GM18511 (cell line): Measurements from ENCODE around the gene SOAT1.
"Not testable (repeated sequence)": the region's sequence is repeated elsewhere in the genome, so short reads cannot be mapped to it uniquely, and the experiment has no call there.

Experiments
- ATAC-seq: cut with Tn5 transposase; IDR thresholded peaks from one replicate; pipeline ENCODE4 v1.9.1; 2021; ENCODE audit warnings: mild to moderate bottlenecking, moderate library complexity; ENCODE audit not compliant: unreplicated experiment

The SOAT1 gene

DNA sequence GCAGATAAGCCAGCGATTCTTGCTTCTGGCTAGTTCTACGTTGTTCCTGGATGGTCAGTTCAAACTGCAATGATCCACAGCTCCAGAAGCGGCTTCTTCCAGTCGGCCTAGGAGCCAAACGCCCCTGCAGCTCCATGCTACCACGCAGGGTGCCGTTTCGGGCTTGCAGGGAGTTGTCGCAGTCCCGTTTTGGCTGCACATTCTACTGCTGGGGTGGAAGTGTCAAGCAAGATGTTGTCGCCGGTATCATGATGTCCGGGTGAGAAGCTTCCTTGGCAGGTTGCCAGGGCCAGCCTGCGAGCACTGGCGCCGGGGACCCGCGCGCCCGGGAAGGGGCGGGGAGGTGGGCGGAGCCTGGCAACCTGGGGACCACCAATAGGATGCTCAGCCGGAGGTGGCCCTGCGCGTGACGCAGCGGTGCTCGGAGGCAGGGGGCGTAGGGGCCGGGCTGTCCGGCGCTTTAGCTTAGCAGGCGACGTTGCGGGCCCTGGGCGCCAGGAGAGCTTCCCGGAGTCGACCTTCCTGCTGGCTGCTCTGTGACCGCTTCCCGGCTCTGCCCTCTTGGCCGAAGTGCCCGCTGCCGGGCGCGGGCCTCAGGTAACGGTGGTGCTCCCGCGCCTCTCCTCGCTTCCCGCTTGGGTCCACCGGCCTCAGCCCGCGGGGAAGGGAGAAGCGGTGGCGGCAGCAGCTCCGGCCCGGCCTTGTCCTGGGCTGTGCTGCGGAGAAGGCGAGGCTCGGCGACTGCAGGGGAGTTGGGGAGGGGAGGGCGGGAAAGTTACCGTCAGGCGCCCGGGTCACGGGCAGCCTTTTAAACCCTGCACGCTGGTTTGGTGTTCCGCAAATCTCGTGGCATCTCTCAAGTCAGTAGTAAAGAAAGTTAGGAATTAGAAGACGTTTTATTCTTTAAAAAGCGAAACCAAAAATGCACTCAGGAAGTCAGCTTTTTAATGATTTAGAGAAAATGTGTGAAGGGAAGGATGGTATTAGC, at the start of gene SOAT1:
TSS of gene SOAT1 (plus strand) at position 458 of the 988 bp plus-strand sequence. CDS start 8,888 bp downstream, outside the sequence.
- ATAC-seq: peak; percentile 95

DNA sequence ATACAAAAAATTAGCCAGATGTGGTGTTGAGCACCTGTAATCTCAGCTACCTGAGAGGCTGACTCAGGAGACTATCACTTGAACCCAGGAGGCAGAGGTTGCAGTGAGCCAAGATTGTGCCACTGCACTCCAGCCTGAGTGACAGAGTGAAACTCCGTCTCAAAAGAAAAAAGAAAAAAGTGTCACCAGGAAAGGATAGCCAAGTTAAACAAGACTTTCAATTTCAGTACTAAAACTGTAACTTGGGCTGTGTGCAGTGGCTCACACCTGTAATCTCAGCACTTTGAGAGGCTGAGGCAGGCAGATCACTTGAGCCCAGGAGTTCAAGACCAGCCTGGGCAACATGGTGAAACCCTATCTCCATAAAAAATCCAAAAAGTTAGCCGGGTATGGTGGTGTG, 48.2 kb upstream of the SOAT1 start:
- ATAC-seq: peak; percentile 56

DNA sequence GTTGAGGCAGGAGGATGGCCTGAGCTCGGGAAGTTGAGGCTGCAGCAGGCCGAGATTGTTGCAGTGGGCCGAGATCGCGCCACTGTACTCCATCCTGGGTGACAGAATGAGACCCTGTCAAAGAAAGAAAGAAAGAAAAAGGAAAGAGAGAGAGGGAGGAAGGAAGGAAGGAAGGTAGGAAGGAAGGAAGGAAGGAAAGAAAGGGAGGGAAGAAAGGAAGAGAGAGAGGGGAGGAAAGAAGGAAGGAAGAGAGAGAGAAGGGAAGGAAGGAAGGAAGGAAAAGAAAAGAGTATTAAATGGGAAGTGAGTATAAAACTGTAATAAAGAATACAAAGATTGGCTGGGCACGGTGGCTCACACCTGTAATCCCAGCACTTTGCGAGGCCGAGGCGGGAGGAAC, 45.7 kb upstream of the SOAT1 start:
- ATAC-seq: no peak

DNA sequence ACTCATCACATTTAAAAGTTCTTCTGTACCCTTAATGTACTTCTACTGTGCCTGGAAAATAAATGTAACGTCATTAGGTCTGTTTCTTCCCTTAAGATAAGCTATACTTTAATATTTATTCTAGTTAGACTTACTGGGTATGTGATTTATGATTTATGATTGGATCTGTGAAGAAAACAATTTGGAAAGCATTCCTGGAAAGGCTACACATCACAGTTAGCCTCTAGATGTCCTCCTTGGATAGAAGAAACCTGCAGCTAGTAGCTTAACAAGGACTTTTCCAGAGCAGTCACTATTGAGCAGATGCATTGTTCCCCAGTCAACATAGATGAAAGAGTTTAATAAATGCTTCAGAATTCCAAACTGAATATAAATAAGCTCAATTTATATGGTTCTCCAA, 41.9 kb upstream of the SOAT1 start:
- no peak for ATAC-seq

DNA sequence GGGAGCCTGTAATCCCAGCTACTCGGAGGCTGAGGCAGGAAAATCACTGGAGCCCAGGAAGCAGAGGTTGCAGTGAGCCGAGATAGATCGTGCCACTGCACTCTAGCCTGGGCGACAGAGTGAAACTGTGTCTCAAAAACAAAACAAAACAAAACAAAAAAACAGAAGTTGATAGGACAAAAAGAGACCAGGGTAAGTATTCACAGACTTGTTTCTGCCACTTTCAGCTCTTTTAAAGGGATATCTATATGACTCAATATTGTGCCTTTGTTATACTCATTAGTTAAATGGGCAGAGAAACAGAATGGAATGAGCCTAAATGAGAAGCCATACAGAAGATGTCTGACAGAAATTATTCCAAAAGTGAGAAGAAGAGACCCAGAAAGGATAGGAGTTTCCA, 41.0 kb upstream of the SOAT1 start:
- no peak for ATAC-seq

DNA sequence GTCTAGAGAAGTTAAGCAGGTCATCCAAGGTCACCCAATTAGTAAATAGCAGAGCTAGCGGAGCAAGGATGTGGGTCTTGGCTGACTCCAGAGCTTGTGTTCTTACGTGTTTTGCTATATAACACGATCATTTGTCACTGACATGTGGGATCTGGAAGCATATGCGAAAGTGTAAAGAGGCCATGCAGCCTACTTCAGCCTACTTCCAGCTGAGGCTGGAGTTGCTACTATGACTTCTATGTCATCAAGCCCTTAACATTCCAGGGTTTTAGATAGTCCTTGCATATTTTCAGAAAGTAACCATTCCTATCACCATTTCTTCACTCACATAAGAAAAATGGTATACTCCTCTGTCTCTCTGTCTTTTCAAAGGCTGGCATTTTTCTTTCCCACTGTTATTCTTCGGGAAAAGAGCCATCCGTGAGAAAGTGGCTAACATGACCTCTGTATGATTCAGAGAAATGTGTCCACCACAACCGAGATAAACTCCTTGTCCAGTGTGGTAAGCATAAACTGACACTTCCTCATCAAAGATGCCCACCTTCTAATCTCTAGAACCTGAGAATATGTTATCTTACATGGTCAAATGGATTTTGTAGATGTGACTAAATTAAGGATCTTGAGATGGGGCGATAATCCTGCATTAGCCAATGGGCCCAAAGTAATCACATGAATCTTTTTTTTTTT, 40.2 kb upstream of the SOAT1 start:
- ATAC-seq: no peak

DNA sequence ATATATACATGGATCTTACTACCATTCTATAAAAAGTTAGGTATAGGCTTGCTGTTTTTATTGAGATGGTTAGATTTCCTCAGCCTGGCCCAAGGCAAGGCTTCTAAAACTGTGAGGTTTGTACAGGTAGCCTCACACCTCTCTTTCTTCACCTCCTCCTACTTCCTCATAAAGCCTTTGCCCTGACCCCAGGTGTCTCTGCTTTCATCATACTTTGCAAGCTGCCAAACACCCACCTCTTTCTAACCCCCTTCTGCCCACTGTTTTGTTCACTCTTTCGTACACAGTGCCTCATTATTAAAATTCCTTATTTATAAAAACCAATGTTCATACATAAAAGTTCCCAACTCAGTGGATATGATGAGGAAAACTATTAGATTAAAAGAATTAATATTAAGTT, 31.4 kb upstream of the SOAT1 start:
- ATAC-seq: no peak

DNA sequence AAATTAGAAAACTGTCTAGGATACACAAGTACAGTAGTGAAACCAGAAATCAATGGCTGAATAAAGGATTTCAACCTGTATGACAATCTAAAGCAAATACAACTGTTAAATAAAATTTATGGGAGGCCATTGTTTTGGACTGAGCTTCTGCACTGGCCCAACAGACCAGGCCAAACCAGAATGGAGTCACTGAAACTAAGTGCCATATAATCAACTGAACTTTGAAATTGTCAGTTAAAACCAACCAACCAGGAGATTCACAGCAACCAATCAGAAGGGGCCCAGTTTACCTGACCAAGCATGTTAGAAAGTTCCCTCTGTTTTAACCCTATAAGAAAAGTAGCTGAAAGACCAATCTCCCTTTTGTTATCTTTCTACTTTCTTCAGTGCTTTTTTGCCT, 30.5 kb upstream of the SOAT1 start:
- ATAC-seq: no peak

DNA sequence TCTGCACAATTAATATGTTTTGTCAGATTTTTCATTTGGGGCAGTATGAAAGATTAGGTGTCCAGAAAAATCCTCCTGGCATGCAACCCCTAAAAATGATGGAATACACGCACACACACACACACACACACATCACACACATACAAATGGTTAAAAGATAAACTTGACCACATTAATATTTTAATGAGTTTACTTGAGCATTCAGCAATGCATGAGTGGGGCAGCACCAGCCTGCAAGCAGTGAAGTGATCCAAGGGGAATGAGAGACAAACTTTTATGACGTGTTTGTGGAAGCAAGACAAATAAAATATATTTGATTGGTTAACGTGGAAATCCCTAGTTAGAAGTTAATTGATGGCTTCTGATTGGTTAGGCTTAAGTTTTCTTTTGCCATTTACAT, 29.1 kb upstream of the SOAT1 start:
- no peak for ATAC-seq

DNA sequence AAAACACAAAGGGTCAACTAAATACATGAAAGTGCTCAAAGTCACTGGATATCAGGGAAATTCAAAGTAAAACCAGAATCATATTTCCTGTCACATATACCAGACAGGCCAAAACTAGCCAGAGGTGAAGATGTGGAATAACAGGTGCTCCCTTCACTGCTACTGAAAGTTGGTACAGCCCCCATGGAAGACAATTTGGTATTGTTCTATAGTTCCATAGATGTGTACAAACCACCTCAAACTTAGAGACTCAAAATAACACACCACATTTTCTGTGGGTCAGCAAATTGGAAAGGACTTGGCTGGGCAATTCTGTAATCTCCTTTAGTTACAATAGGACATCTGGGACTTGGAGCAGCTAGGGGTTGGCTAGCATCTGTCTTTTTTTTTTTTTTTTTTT, 24.5 kb upstream of the SOAT1 start:
- no peak for ATAC-seq

DNA sequence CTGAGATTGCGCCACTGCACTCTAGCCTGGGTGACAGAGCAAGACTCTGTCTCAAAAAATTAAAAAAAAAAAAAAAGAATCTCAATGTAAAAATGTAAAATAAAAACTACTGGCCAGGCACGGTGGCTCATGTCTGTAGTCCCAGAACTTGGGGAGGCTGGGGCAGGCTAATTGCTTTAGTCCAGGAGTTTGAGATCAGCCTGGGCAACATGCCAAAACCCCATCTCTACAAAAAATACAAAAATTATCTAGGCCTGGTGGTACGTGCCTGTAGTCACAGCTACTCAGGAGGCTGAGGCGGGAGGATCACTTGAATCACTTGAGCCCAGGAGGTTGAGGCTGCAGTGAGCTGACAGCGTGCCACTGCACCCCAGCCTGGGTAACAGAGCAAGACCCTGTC, 19.2 kb upstream of the SOAT1 start:
- not testable (repeated sequence) for ATAC-seq

DNA sequence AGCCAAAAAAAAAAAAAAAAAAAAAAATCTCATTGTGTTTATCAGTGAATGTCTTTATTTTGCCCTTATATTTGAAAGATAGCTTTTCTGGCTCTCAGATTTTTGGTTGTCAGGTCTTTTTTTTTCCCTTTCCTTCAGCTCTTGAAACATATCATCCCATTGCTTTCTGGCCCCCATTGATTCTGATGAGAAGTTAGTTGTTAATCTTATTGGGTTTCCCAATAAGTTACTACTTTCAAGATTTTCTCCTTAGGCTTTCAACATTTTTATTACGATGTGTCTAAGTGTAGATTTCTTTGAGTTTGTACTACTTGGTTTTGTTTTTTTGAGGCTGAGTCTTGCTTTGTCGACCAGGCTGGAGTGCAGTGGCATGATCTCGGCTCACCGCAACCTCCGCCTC, 14.7 kb upstream of the SOAT1 start:
- no peak for ATAC-seq

DNA sequence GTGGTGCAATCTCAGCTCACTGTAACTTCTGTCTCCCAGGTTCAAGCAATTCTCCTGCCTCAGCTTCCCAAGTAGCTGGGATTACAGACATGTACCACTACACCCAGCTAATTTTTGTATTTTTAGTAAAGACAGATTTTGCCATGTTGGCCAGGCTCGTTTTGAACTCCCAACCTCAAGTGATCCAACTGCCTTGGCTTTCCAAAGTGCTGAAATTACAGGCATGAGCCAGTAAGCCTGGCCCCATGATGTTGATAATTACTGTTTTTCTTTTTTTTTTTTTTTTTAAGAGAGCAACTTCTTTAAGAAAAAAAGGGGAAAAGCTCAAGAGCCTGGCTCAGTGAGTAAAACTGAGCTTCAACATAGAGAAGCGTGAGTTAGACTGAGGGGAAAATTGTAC, 9.6 kb upstream of the SOAT1 start:
- no peak for ATAC-seq

DNA sequence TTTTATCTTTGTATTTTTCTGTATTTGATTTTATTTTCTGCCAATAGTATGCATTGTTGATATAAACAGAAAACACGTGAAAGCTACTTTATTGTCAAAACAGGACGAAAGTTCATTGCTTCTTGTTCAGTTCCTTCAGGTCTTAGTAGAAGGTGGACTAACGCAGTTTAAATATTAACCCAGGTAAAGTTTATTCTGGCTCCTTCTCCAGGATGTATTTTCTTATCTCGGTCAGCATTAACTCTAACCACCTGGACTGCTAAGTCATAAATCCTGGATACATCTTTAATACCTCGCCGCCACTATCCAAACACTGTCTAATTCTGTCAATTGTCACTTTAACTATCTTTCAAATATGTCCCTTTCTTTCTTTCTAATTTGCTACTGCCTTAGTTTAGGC, 5.7 kb upstream of the SOAT1 start:
- no peak for ATAC-seq

DNA sequence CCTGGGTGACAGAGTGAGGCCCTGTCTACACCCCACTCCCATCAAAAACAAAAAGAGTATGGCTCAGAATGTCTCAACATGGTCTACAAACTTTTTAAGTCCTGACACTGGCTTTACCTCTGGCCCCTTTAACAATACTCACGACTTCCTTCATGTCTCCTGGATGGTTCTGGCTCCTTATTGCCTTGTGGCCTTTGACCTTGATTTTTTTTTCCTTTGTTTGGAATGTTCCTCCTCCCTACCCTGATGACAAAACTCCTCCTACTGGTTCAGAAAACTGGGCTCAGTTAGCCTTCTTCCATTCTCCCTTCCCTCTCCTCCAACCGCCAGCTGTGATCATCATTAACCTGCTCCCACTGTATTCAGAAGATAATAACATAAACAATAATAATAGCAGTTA, 4.6 kb upstream of the SOAT1 start:
- no peak for ATAC-seq

DNA sequence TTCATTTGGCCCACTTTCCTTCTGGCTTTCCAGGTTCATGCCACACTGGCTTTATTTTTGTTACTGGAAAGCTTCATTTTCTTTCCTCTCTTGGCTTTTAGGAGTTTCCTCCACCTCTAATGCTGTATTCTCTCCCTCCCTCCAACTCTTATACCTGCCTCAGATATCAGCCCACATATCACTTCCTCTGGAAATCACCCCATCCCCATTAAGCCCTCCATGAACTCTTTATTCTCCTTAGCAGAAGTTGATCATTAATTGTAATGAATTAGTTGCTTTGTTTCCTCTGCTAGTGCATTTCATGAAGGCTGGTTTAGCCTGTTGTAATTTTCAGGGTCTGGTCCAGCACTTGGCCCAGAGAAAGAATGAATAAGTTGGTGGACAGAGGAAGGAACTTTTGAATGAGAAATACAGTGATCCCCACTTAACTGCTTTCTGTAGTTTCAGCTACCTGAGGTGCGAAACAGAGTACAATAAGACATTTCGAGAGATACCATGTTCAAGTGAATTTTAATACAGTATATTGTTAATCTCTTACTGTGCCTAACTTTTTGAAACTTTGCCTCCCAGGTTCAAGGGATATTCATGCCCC, 1.7 kb downstream of the SOAT1 start:
- ATAC-seq: no peak

DNA sequence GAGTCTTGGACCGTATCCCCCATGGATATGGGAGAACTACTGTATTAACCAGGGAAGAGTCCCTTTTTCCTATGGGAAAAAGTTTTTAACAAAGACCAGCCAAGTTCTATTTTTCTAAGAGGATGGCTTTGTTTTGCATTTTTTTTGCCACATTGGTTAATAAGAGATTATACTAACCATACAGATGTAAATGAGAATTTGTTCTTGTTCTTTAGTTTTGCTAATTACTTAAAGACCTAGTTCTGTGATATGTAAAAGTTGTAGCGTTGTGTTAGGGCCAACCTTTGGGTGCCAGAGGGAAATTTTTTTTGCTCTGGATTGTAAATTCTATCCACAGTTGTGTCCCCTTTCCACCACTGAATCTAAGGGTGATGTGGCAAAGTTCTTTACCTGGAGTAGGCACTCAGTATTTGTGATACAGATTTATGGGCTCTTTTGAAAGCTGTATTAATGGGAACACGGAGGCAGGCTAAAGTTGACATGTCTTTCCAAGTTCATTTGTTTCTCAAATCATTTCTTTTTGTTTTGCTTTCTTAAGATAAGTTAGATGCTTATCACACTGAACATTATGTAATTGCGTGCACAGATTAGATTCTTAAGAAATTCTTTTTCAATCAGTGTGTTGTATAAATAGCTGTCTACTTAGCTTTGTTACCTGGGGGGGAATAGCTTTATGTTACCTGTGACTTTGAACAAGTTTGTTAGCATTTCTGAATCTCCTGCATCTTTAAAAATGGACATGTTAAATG, 2.9 kb downstream of the SOAT1 start:
- ATAC-seq: no peak

DNA sequence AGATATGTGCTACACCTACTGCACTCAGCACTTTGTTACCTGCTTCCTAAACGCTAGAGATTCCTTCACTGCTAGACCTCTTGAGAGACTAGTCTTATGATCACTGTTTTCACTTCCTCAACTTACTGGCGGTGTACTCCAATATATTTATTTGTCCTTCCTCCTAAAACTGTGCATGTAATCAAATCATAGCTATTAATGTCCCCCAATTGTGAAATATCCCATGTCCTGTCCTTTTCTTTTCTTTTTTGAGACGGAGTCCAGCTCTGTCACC, 3.4 kb downstream of the SOAT1 start:
- no peak for ATAC-seq

DNA sequence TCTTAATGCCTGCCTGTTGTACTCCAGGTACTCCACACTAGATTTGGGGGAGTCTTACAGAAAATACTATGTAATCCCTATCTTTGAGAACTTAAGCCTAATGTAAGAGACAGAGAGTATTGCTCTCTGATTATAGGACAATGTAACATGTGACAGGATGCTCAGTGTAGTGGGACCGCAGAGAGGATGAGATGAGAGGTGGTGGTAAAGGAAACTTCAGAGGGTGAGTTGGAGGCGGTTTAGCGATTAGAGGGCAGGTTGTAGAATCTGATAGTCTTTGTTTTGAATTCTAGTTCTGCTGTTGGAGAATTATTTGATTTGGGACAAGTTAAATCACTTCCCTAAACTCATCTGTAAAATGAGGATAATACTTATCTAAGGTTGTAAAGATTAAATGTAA, 5.4 kb downstream of the SOAT1 start:
- peak; percentile 74 for ATAC-seq

DNA sequence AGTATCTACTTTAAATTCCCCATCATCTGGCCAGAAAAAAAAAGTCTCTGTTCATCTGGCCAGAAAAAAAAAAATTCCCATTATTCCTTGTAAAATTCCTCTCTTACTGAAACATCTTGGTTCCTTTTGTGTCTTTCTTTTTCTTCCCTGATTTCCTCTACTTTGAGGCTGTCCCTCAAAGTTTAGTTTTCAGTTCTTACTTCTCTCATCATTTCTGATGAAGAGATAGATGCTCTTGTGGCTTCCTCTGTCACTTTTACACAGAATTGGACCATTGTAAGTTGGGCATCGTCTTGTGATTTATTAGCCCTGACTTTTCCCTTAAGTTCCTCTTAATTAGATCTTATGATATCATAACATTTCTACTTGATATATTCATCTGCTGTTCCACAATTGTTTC, 6.5 kb downstream of the SOAT1 start:
- ATAC-seq: no peak

DNA sequence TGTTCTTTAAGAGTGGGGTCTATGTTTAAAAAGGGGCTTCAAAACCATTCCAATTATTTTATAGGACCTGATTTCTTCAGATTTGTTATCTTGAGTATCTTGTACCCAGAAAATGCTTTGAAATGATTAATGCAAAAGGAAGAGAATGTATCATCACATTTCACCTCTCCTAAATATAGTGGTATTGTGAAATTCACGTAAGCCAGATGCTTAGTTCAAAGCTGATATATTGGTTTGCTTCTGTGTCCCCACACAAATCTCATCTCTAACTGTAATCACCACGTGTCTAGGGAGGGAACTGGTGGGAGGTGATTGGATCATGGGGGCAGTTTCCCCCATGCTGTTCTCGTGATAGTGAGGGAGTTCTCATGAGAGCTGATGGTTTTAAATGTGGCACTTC, 8.5 kb downstream of the SOAT1 start:
- no peak for ATAC-seq
